PFSK-1 (cell line): ENCODE measurements around the gene GALNT18.

Experiments
- TAF1 ChIP-seq: IDR thresholded peaks from 2 replicates; pipeline ENCODE4 v1.6.1; 2012; ENCODE audit warnings: low read length, control low read depth, borderline replicate concordance; ENCODE audit not compliant: insufficient read depth
- TF ChIP-seq, protein P1 (sequence below), 2 experiments: IDR thresholded peaks; 2 replicates each; pipeline versions ENCODE4 v1.6.1 to v1.8.0; 2011 to 2012; ENCODE audit warnings: low read depth in 2 of 2, low read length in 2 of 2, control low read depth in 1 of 2, inconsistent platforms in 1 of 2, mild to moderate bottlenecking in 1 of 2, moderate library complexity in 1 of 2; ENCODE audit not compliant: insufficient read depth in 1 of 2

DNA sequence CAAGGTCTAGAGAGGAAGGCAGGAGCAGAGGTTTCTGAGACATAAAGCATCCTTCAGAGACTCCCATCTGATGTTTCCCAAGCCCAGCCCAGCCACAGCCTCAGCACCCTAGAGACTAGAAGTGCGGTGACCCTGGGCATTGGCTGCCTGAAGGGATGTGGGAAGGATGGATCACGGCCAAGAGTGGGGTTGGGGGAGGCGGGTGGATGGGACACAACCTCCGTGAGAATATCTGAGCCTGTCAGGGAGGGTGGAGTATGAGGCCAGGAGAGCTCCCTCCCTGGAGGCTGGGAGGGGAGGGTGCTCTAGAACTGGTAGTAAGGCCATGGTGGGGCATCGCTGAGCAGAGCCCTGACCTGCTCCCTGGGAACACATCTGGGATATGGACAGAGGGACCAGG lies 340.2 kb downstream of the GALNT18 start:
- no peak for TF ChIP-seq TAF1
- TF ChIP-seq, protein P1, sequence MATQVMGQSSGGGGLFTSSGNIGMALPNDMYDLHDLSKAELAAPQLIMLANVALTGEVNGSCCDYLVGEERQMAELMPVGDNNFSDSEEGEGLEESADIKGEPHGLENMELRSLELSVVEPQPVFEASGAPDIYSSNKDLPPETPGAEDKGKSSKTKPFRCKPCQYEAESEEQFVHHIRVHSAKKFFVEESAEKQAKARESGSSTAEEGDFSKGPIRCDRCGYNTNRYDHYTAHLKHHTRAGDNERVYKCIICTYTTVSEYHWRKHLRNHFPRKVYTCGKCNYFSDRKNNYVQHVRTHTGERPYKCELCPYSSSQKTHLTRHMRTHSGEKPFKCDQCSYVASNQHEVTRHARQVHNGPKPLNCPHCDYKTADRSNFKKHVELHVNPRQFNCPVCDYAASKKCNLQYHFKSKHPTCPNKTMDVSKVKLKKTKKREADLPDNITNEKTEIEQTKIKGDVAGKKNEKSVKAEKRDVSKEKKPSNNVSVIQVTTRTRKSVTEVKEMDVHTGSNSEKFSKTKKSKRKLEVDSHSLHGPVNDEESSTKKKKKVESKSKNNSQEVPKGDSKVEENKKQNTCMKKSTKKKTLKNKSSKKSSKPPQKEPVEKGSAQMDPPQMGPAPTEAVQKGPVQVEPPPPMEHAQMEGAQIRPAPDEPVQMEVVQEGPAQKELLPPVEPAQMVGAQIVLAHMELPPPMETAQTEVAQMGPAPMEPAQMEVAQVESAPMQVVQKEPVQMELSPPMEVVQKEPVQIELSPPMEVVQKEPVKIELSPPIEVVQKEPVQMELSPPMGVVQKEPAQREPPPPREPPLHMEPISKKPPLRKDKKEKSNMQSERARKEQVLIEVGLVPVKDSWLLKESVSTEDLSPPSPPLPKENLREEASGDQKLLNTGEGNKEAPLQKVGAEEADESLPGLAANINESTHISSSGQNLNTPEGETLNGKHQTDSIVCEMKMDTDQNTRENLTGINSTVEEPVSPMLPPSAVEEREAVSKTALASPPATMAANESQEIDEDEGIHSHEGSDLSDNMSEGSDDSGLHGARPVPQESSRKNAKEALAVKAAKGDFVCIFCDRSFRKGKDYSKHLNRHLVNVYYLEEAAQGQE (IDR thresholded peaks at IDR 0.05; ENCODE audit: insufficient read depth in 1 of 2, low read depth in 2 of 2, low read length in 2 of 2) = no peak
